GM21447 (cell line): ENCODE data around the gene ACOXL.
"Not testable (repeated sequence)": the region's sequence is repeated elsewhere in the genome, so short reads cannot be mapped to it uniquely, and the experiment has no call there.

Source experiments
- ATAC-seq: cut with Tn5 transposase; IDR thresholded peaks from one replicate; pipeline ENCODE4 v1.9.1; 2021; ENCODE audit not compliant: unreplicated experiment

ACOXL gene

DNA sequence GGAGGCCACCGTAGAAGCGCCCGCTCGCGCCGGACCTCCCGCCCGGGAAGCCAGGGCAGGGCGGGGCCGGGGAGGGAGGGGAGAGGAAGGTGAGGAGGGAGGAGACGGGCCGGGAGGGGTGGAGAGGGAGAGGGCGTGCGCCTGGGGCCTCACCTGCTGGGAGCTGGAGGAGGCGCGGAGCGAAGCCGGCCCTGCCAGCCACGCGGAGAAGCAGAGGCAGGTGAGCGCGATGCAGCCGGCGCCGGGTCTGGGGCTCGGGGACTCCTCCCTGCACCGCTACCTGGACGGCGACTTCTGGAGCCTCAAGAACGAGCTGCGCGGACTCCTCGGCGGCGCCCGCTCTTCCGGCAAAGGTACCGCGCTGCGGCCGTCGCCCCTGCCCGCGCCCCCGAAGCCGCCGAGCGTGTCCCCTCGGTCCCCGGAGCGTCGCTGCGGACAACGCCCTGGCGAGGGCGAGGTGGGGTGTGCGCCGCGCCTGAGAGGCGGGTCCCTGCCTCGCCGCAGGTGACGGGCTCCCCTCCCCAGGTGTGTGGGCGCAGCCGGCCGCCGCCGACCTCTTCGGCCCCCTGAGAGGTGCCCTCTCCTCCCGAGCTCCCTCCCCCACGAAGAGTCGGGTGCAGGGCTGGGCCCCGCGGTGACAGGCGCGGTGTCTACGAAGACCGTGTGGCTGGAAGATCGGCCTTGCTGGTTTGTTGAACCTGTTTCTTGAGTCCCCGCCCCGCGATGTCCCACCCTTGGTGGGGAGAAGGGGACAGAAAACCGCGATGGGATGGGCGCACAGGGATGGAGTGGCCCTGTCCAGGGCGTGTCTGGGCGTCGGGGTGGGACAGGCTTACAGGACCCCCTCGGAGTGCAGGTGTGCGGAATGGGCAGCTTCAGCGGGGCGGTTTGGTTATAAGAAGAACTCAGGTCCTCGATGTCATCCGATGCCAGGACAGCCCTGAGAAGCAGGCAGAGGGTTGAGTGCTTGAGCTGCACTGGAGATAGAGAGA is at the start of gene ACOXL:
TSS of gene ACOXL (plus strand) at position 152 of the 992 bp plus-strand sequence. CDS start 35,817 bp downstream, outside the sequence.
- ATAC-seq, result no peak

DNA sequence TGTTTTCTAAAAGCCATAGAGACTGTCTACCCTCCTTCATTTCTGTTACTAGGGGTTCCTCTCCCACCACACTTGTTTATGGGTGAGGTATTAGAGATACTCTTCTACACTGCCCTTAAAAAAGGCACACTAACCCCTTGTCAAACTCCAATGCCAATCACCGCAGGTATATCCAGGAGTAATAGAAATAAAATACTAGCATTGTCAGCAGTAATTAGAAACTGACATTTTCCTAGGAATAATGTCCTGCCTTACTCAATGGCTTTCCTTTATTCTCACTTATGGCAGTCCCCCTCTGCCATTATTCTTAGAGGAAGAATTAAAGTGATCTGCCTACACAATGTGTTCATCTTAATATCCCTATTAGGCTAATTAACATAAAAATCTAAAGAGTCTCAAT is 49.5 kb upstream of the ACOXL start:
- no peak for ATAC-seq

DNA sequence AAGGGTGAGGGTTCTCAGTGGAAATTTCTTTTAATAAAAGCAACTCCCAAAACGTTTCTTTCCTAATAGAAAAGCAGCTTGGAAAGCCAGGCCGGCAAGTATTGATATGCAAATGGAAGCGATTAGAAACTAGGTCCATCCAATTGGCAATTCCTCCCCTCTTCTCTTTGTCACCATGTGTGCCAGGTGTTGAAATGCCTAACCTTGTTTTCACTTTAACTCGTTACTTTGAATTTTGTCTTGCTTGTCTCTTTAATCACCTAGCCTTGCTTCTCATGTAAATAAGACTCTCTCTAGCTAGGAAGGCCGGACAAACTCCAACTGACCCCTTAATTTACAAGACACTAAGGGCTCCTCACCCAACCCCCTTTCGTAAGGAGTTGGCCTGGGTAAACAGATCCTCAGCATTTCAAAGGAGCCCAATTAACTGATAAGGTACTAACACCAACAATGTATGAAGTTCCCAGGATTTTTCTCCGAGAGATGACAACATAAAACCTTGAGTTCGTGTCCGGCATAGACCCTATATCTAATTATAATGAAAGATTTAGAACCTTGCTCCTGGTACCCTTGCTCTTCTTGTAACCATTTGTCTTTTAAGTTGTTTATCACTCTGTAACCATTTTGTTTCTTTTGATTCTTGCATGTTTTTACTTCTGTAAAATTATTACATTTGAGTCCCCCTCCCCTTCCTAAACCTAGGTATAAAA is 44.4 kb upstream of the ACOXL start:
- not testable (repeated sequence) for ATAC-seq

DNA sequence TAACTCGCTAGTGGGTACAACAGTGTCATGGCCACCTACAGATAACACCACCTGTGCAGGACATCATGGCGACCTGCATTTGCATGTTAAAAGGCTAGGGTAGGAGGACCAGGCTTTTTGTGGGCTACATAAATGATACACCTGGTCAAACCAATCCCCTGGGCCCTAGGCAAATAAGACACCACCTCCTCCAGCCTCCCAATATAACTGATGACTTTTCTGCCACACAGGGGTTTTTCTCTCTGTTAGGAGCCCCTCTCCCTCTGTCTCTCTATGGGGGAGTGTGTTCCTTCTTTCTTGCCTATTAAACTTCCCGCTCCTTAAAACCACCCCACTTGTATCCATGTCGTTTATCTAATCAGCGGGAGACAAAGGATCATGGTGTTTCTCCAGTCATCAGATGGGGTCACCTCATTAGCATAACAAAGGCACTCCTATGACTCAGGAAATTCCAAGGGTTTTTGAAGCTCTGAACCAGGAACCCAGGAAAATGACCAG is 43.7 kb upstream of the ACOXL start:
- no peak for ATAC-seq

DNA sequence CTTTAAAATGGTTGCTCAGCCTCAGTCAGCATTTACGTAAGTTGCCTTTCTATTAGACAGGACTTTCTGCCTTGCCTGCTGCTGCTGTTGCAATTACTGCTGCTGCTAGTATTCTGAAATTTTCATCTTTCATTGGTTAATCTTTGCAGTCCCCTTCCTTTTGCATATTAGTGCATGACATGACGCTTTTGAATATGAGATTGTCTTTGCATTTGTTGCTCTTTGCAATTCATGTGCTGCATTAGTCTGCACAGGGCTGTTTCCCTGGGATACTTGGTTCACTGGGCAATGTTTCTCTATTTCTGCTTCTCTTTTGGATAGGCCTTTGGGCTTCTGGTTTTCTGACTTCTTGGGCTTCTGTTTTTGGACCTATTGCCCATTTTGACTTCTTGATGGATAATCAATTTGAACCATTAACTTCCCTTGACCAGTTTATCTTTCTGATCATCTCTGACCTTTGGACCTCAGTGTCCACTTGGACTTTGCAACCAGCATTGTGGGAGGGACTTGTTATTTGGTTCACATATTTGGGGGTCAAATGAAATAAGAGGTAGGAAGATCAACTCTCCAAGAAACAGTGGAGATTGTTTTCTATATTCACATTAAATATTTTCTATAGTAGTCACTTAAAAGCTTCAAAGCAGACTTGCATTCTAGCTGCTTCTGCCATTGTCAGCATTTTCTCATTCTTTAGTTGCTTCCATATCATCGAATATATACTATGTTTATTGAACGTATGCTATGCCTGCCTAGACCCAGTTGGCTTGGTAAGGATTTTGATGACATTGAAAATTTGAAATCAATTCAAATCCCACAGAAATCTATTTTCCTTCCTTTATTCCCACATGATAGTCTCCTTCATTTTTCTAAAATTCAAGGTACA is 42.0 kb upstream of the ACOXL start:
- no peak for ATAC-seq

DNA sequence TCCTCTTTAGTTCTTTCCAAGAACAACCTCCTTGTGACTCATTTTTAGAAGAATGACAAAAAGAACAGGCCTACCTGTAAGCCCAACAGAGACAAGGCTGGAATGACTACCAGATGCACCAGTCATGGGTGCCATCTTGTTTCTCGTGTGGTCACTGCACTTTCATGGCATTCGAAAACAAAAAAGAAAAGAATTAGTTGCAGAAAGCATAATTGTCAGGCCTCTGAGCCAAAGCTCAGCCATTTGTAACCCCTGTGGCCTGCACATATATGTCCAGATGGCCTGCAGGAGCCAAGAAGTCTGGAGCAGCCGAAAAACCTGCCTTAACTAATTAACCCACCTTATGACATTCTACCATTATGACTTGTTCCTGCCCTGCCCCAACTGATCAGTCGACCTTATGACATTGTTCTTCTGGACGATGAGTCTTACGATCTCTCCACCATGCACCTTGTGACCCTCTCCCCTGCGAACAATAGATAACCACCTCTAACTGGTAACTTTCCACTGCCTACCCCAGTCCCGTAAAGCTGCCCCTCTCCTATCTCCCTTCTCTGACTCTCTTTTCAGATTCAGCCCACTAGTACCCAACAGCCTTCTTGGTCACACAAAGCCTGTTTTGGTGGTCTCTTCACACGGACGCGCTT is 40.6 kb upstream of the ACOXL start:
- ATAC-seq, result no peak

DNA sequence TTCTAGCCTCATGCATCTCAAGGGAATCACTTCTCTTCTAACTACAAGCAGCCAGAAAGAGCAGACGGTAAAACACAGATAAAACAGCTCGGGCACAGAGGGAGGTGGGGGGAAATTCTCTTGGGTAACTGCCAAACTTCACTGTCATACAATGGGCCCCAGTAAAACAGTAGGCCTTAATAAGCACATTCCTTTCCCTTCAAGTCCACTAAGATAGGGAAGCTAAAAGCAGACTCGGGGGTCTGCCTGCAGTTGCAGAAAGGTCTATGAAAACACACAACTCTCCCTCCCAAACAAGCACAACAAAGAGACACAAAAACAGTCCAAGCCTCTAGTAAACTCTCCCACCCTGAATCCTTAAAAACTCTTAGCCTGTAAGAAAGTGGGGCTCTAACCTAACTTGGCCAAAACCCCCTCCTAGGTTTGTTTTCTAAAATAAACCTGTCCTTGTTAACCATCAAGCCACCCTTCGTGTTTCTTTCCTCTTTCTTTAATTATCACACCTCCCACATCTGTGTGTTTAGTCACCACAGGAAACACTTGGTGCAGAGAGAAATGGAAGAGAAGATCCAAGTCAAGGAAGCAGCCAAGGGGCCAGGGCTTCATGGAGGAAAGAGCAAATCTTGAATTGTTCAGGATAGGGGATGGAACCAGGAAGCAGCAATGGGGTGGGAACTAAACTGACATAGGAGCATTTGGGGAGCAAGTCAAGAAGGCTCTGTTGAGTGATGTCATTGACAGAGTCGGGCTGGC is 37.1 kb upstream of the ACOXL start:
- ATAC-seq, result not testable (repeated sequence)

DNA sequence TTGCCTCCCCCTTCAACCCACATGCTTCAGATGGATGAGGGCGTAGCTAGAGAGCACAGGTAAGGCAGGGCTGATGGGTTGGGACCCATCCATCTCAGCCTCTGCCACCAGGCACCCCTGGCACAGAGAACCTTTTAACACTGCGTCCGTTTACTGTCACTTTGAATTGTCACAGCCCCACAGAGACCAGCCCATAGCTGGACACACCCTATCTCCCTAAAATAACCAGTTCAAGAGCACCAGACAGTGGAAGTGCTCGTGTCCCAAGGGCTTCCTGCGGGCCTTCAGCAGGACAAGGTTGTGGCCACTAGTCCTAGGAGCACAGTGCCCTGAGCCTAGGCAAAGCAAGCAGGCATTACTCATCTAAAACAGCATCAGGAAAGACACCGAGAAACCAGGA is 34.1 kb upstream of the ACOXL start:
- not testable (repeated sequence) for ATAC-seq

DNA sequence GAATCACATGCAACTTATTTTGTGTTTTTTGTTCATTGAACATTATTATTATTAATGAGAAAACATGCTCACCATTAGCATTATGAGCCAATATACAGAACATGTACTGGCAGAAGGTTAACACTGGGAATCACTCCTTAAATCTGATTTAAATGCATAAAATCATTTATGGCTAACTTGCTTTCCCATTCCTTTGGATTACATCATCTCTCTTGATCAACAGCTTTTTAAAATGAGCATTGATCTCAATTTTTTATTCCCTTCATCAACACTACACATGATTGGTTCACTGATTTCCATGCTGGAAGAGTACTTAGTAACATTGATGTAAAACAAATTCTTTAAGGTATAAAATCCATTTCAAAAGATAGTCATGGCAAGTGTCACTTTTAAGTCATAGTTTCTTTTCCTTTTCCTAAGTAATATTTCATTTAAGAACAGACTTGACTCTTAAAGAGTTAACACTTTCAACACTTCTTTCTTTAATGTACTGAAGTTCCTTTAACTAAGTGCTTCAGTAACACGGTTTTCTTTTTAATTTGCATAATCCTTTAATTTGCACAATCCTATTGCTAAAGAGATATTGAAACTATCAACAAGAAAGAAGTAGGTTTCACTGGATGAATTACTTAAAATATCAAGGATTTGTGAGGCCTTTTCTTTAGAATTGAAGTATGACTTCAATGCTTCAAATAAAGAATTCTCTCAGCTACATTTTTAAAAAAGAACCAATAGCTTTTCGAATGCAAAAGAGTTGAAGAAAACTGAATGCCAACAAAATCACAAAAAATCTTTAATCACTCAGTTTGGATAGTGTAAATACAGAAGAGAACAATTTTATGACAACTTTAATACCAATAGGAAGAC is 29.6 kb upstream of the ACOXL start:
- ATAC-seq, result no peak

DNA sequence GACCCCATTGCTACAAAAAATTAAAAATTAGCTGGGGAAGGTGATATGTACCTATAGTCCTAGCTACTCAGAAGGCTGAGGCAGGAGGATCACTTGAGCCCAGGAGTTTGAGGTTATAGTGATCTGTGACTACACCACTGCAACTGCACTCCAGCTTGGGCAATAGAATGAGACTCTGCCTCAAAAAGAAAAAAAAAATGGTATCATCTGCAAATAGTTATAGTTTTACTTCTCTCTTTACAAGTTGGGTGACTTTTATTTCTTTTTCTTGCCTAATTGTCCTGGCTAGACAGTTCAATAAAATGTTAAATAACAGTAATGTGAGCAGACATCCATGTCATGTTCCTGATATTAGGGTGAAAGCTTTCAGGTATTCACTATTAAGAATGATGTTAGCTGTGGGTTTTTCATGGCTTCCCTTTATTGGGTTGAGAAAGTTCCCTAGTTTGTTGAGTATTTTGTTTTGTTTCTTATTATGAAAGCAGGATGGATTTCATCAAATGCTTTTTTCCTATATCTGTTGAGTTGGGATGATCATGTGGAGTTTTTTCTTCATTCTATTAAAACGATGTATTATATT is 24.9 kb upstream of the ACOXL start:
- ATAC-seq, result no peak

DNA sequence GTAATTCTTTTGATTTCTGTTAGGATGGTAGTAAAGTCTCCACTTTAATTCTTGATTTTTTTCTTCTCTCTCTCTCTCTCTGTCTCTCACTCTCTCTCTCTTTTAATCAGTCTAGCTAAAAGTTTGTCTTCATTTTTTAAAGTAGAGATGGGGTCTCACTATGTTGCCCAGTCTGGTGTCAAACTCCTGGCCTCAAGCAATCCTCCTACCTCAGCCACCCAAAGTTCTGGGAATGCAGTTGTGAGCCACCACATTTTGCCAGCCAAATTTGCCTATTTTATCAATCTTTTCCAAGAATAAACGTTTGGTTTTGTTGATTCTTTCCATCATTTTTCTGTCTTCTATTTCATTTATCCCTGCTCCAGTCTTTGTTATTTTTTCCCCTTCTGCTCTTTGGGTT is 23.9 kb upstream of the ACOXL start:
- no peak for ATAC-seq

DNA sequence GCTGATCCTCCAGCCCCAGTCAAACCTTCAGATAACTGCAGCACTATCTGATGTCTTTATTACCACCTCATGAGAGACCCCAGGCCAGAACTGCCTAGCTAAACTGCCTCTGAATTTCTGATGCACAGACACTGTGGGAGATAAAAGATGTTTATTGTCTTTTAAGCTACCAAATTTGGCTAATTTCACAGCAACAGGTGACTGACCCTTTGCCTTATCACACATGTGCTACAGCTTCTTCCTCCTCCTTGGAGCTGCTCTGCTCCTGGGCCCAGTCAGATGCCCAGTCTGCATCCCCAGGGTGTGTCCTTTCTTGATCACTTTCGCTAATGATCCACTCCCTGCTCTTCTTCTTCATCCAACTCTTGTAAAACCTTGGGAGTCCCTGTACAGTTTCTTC is 19.6 kb upstream of the ACOXL start:
- no peak for ATAC-seq

DNA sequence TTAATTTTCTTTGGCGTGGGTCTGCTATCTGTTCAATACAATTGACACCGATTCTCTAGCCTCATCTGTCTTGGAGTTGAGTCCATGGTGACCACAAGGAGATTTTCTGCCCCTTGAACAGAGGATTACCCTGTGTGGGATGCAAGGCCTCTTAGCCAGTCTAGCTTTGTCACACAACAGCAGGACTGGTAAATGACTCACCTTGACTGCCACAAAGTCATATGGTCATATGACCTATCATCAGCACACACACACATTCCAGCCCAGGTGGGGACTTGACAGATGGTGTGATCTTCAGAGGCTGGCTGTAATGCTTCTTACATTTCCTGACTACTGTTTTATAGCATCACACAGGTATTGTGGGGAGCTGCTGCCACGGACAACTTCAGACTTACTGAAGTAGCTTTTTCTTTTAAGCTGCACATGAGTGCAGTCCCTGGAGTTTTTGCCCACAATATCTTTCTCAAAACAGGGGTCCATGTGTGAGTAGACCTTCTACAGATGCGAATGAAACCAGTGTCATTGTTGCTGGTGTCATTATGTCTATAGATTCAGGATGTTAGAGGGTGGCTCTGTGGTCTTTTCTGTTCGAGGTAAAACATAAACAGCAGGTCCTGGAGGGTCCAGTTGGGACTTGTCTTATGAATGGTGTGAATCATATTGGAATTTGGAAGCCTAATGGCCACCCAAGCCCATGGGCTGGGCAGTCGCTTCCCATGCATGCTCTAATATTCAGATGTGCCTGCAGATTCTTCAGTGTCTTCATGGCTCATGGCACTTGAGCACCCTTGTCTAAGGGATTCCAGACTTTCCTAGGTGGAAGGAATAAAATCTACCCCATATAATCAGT is 18.6 kb upstream of the ACOXL start:
- ATAC-seq, result no peak

DNA sequence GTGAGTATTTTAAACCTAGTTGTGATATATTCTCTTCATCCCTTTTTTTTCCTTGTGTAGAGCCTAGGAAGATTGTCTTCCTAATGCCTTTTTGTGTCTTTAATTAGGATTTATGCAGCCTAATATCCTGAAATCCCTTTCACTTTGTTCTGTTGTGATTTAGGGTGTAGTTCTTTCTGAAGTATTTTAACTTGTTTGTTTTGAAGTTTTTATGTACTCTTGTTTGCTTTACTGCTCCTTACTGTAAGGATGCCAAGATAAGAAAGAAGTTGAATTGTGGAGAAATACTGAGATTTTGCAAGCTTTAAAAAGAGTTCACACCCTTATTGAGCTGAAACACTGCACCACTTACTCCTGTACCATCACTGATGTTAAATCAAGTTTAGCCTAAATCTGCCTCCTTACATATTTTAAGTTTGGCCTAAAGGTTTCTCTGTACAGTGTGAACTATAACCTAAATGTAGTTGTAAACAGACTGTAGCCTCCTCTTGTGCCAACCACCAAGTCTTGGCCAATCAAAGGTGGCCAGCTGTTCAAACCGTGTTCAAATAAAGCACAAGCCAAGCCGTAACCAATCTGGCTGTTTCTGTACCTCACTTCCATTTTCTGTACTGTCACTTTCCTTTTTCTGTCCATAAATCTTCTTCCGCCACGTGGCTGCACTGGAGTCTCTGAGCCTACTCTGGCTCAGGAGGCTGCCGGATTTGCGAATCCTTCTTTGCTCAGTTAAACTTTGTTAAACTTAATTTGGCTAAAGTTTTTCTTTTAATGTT is 17.7 kb upstream of the ACOXL start:
- ATAC-seq, result no peak

DNA sequence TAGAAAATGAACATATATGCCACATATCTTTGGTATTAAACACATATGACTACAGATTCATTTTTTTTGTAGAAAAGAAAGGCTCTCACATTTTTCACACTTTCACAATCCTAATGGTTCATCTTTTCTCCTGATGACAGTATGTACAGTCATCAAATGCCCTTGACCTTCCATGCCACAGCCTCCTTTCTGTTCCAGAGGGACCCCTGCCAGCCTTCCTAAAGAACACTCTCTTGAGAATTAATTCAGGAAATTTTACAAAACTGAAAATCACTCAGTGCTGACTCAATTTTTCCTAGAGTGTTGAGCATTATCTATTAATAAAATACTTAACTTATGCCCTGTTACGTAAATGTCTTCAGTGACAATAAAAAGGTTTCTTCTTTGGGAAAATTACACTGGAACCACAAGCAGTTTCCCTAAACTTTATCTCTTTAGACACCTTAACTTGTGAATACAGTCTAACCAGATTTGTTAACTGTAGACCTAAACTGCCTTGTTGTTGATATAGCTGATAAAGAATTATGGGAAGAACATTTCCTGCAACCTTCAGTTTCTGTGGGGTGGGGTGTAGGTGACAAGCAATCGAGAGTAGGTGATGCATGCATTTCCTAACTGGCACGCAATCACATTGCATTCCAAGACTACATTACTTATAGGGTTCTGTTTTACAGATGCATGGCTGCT is 15.3 kb upstream of the ACOXL start:
- ATAC-seq, result no peak

DNA sequence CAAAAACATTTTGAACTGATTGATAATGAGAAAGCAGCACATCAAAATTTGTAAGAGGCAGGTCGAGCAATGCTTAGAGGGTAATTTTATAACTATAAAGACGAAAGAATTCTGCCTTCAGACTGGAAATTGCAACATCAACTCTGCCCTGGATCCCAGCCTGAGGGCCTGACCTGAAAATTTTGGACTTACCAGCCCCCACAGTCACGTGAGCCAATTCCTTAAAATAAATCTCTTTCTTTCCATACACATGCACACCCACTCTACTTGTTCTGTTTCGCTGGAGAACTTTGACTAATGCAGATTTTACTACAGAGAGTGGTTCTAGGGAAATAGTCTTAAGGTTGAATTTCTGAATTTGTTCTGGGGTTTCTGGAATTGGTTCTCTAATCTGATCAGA is 14.6 kb upstream of the ACOXL start:
- no peak for ATAC-seq
